HG03342 (cell line): ENCODE results near the gene PFDN4.

Experiments used
- ATAC-seq: cut with Tn5 transposase; IDR thresholded peaks from one replicate; pipeline ENCODE4 v1.9.1; 2021; ENCODE audit warnings: mild to moderate bottlenecking, moderate library complexity; ENCODE audit not compliant: unreplicated experiment

Gene PFDN4, protein sequence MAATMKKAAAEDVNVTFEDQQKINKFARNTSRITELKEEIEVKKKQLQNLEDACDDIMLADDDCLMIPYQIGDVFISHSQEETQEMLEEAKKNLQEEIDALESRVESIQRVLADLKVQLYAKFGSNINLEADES

DNA sequence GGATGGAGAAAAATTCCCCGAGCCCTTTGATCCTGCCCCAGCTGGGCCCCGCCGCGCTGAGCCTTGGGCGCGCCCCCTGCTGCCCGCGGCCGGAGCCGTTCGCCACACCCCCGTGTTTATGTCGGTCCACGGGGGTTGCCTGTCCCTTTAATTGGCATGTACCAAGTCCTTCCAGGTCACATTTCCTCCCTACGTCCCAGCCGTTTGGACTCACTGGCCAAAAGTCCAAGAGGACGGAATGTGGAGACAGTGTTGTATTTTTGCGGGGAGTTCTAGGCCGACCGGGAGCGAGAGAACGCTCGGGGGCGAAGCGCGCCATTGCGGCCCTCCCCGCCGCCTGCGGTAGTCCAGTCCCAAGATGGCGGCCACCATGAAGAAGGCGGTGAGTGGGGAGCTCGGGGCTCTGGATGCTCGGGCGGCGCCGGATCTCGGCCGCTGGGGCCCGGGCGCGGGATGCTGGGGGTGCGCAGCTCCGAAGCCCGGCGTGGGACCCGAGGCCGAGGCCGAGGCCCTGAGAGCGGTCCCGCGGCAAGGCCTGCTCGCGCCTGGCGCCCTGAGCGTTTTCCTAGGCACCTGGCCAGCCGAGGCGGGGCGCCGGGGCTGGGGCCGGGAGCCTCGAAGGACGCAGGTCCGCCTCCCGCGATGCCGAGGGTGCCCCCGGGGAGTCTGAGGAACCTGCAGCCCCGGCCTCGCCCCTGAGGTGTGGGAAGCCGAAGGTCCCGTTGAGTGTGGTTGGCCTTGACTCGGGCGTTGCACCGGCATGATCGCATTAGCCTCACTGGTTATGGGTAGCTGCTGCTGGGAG, at the start of gene PFDN4:
TSS of gene PFDN4 (plus strand) at position 345 of the 805 bp plus-strand sequence. CDS start at position 359, 14 bp downstream.
- peak; percentile 94 for ATAC-seq

DNA sequence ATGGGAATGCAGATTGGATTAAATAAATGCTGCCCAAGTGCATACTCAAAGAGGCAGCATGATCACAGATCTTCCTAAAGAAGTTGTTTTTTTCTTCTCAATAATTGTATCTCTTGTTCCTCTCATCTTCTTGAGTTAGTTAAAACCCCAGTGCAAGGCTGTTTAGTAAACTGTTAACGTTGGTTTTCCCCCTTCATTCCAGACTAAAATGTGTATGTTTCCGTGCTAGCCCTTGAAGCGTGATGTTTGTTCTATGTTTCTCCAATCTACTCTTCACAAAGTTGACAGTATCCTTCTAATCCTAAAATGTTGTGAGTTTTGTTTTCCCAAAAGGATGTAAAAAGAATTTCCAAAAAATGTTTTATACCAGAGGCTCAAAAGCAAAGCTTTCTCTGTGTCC, 49.7 kb upstream of the PFDN4 start:
- ATAC-seq = no peak

DNA sequence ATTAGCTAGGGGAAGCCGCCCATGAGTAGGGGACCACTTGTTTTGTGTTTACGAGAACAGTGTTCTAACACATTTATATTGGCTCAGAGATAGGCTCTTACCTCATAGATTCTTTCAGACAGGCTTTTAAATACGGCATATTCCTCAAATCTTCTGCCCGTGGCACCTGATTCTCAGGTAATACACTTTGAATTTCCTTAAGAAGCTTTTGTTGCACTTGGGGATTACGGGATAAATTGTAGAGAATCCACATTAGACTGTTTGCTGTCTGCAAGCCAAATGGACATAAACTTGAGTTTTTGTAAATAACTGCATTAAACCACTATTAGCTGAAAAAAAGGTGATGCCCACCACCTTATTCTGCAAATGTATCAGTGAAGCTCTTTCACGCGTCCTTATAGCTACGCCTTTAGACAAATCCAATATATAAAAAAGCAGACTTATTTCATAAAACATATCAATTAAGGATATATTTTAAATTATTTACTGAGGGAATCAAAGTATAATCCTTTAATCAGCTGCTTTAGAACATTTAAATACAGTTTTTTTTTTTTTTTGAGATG, 49.0 kb upstream of the PFDN4 start:
- ATAC-seq = no peak

DNA sequence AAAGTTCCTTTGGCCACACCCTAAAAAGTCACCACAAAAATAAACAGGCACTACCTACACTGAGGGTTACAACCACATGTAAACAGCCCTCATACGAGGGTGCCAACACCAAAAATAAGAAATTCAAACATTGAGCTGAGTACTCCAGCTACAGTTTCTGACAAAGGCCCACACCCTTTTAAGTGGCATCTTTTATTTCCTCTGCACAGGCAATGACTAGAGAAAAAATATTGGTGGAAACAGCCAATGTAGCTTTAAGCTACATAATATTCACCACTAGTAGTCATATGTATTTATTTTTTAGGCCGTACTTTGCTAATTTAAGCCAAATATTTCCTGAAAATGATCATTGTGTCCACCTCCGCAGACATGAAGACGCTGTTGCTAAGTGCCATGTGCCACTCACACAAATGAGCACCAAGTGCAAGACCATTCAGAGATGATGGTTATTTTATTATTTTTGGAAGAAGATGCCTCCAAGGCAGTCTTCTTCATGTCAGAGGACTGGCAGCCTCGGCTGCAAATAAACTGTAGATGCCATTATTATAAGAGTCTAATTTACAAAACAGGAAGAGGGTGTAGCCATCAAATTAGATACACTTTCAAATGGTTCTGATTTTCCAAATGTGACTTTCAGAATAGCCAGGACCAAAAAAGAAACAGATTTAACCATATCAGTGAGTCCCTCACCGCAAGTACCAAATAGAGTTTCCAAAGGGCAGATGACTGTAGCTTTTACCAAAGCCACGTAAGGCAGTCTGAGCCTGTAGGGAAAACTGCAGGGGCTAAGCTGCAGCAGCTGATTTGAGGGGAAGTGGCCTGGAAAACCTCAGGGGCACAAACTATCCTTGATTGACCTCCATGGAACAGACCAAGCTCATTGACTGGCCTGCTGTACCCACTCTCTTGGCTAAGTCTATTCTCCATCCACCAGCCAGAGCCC, 47.6 kb upstream of the PFDN4 start:
- no peak for ATAC-seq

DNA sequence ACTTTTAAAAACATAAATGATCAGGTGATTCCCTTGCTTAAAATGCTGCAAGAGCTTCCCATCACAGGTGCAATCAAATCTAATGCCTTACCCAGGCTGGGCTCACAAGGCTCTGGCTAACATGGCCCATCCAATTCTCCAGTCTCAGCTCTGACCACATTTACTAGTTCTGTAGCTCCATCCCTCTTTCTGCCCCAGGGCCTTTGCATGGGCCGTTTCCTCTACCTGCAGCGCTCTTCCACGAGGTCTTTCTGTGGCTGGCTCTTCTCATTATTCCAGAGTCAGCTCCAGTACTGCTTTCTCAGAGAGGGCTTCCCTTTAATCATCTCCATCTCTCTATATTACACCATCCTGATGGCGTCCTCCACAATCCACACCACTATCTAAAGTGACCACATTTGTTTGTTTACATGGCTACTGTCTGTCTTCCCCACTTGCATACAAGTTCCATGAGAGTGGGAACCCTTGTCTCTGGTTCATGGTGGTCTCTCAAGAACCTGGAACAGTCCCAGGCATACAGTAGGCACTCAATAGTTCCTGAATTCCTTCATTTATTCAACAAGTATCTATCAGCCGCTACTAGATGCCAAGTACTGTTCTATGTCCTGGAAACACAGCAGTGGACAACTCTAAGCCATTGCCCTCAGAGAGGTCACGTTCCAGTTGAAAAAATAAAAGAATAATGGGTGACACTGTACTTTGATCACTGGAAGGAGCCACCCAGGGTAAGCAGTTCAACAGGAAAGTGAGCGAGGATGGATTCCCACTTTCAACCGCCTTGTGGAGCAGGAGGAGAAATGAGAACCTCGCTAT, 46.7 kb upstream of the PFDN4 start:
- no peak for ATAC-seq

DNA sequence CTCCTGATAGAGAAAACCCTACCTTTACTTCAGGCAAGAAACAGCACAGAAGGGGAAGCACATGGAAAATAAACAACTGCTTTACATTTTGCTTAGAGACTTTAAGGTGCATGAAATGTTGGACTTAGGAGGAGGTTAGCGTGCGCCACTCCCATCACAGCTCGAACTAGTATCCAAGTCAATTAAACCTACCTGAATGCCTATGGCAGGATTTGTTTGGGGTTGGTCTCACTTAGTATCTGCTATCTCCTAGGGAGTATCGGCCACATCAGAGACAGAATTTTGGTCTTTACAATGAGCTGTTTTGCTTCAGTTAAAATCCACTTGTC, 46.1 kb upstream of the PFDN4 start:
- ATAC-seq = no peak

DNA sequence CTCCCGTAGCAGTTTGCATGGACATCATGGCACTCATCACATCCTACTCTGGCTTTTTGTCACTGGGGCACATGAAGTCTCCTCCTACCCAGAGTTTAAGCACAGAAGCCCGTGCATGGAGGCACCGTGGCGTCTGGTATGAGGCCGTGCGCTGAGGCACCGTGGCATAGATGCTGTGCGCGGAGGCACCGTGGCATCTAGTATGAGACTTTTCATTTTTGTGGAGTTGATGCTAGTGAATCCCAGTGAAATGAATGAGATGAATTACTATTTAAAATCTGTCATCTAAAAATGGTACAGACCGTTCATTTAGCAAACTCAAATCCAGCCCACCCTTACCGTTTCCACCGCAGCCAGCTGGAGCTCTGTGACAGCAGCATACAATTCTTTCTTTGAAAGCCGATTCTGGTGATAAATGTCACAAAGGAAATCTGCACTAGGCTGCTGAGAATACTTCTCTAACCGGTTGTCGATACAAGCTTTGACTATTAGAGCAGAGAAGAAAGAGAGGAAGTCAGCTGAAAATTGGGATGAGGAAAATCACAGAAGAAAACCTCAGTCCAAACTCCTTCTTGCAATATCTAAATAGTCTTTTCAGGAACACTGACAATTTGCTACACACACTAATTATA, 45.4 kb upstream of the PFDN4 start:
- no peak for ATAC-seq

DNA sequence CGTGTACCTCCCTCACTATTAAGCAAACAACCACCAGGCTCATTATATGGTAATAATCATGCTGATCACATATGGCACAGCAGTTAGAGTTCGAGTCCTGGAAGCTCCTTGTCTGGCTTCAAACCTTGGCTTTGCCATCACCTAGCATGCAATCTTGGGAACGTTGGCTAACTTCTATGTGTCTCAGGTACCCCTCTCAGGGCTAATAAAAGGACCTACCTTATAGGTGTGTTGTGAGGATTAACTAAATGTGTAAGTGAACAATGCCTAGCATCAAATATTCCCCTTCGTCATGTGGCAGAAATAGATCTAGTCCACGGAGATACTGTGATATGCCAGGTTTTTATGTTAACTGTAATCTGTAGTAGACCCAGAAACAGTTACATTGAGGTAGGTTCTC, 44.5 kb upstream of the PFDN4 start:
- no peak for ATAC-seq

DNA sequence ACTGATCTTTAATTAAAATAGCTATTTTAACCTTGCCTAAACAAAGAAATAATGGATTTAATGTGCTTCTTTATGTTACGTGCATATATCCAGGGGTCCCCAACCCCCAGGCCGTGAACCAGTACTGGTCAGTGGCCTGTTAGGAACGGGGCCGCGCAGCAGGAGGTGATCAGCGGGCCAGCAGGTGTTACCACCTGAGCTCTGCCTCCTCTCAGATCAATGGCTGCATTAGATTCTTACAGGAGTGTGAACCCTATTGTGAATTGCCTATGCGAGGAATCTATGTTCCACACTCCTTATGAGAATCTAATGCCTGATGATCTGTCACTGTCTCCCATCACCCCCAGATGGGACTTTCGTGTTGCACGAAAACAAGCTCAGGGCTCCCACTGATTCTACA, 42.9 kb upstream of the PFDN4 start:
- ATAC-seq = no peak

DNA sequence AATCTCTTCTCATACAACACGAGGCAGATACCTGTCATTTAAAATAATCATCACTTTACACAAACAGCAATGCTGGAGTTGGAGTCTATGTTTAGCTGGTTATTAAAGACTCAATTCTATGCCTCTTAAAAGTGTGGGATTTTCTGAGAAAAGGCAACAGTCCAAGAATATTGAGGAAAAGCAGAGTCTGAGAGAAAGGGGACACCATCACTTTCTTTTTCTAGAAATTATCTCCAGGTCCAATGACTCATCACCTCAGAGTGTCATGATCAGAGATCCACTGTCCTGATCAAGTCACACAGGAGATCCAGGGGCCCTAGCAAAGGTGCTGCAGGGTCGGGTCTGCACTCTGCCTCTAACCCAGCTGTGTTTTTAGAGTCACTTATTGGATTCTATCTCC, 42.1 kb upstream of the PFDN4 start:
- ATAC-seq = no peak

DNA sequence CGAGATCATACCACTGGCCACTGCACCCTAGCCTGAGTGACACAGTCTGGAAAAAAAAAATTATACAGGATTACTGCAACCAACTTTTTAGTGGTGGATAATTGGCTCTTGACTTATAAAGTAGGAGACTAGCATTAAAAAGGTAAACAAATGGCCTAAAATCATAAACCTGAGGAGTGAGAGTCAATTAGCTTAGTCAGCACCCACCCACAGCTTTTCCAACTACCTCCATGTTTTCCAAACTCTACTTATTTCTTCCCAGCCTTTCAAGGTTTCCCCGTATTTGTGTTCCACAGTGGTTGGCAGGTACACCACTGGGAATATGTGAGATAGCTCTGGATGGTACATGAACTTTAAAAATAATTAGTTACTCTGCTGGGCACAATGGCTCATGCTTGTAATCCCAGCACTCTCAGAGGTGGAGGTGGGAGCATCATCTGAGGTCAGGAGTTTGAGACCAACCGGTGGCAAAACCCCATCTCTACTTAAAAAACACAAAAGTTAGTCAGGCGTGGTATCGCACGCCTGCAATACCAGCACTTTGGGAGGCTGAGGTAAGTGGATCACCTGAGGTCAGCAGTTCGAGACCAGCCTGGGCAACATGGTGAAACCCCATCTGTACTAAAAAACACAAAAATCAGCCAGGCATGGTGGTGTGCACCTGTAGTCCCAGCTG, 40.8 kb upstream of the PFDN4 start:
- no peak for ATAC-seq

DNA sequence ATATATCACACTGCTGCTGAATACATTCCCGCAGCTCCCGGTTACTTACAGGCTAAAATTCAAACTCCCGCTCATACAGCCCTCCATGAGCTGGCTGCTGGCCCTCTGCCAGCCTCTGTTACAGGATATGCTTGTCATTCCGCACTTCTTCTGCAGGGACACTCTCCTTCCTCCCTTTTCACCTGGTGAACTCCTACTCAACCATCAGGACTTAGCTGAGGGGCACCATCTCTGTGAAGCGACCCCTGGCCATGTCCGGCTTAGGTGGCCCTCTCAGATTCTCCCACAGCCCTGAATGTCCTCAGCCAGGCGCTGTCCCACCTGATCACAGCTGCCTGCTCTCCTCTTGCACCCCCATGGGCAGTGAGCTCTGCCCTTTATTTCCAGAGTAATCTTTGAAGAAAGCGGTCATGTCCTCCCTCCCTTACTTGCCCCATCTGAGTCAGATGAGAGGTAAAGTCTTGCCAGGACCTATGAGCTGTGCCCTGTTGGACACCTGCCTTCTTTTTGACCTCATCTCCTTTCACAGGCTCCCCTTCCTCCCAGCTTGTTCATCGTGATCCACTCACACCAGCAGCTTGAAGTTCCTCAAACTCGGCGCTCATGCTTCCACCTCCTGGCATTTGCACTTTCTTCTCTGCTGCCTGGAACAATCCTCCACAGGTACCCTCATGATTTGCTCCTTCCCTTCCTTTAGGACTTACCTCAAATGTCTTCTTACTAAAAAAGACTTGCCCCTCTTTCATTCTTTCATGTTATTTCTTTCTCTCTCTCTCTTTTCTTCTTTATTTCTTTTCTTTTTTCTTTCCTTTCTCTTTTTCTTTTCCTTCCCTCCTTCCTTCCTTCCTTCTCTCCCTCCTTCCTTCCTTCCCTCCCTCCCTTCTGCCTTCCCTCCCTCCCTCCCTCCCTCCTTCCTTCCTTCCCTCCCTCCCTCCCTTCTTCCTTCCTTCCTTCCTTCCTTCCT, 39.7 kb upstream of the PFDN4 start:
- no peak for ATAC-seq

DNA sequence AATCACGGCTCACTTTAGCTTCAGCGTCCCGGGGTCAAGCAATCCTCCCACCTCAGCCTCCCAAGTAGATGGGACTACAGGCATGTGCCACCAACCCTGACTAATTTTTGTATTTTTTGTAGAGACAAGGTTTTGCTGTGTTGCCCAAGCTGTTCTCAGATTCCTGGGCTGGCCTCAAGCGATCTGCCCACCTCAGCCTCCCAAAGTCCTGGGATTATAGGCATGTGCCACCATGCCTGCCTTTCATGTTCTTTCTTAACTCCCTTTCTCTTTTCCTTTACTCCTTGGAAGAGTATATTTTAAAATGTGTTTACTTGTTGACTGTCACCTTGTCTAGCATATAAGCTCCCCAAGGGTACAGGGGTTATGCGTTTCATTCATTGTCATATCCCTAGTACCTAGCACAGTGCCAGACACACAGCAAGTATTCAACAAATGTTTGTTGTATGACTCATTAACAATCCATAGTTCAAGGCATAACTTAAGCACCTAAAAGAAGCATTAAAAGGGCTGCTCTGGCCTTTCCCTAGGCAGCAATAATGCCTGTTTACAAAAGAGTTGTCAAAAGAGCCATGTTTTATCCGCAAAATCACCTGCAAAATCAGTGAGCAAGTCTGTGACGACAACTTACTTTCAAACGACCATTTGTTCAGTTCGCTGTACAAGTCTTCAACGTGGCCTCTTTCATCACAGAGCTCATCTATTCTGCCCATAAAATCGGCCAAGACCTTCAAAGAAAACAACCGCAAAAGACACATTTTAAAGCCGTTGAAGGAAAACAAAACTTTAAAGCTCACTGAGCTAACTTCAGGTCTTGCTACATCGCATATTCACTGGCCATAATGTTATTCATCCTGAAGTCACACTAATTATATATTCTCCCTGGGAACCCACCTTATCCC, 38.7 kb upstream of the PFDN4 start:
- no peak for ATAC-seq

DNA sequence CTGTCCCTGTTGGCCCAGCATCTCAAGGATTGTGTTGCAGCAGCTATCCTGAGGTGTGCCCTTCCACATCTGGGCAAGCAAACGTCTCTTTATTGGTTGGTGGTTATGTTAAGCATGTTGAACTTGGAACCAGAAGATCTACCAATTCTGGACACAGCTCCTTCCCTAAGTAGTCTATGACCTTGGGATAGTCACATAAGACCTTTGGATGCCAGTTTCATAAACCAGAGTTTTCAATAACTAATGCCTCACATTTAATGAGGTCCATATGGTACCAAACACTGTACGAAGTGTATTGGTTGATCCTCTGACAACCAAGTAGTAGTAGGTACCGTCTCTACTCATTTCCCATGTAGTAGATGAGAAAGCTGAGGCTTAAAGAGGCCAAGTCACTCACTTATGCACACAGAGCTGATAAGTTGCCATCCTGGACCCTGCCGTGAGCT, 37.8 kb upstream of the PFDN4 start:
- no peak for ATAC-seq

DNA sequence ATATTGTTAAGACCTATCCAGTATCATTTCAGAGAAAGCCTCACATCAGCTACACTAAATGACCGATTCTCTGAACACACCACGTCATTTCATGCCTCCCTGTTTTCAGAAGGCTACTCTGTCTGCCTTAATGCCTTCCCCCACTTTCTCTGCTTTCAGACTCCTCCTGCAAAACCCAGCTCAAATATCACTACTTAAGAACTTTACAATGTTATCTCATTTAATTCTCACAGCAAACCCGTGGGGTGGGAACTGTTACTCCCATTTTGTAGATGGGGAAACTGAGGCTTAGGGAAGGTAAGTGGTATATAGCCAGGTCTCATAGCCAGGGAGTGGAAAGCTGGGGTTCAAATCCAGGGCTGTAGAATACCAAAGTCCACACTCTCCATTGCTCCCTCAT, 36.9 kb upstream of the PFDN4 start:
- no peak for ATAC-seq

DNA sequence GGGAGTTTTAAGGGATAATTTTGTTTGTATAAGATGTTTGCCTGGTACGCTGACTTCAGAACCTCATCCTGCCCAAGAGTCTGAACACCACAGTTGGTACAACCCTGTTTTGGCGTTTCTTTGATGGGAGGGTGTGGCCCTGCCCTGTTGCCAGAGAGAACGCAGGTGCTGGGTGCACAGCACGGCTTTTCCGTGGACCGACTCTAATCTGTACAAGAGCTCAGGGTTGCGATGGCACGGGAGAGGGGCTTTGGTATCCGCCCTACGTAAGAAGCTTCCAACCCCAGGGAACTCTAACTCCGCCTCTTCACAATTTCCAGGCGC, 35.4 kb upstream of the PFDN4 start:
- no peak for ATAC-seq

DNA sequence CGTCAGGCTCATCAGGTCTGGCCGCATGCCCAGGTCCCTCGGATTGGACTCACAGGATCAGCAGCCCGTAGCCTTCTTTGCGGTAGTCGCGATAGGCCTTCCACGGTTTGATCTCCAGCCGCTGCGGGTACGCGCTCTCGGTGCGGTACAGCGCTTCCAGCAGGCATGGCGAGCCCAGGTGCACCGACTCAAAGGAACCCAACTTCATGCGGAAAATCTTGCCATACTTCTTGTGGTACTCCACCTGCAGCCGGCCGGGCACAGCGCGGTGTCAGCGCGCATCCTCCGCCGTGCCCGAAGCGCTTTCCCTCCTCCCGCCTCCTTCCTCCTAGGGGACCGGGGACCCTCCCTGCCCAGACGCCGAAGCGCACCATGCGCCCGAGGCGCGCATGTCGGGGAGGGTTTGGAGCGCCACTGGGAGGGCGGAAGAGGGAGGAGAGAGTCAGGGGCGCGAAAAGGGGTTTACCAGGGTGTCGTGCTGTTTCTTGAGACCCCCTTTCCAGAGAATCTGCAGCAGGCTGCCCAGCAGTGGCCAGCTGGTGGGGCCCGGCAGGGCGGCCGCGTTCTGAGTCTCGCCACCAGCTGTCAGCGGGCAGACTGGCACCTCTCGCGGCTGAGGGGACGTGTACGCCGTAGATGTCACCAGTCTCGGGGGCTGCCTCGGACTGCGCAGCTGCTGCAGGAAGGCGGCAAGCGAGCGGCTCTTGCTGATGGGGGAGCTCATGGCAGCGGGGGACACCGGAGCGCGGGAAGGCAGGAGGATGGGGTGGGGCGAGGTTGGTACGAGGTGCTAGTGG, 34.8 kb upstream of the PFDN4 start:
- ATAC-seq = no peak
